K562 treated with DMSO at 1 percent for 48 hours (cell line): ENCODE results near the gene AKAP8L. TPM values are rescaled to one million over a fixed set of nuclear protein-coding genes. Genes with fewer than 3 reads are reported as not detected.

Experiments used
- total RNA-seq: library from RNA; unstranded; fragments of 300-600 nt; gene quantifications from 2 replicates; pipeline ENCODE4 v1.2.3, GENCODE V29; 2022; ENCODE audit warnings: low replicate concordance; ENCODE audit errors: extremely low read depth

The AKAP8L gene
- total RNA-seq: not detected in 2 replicates

DNA sequence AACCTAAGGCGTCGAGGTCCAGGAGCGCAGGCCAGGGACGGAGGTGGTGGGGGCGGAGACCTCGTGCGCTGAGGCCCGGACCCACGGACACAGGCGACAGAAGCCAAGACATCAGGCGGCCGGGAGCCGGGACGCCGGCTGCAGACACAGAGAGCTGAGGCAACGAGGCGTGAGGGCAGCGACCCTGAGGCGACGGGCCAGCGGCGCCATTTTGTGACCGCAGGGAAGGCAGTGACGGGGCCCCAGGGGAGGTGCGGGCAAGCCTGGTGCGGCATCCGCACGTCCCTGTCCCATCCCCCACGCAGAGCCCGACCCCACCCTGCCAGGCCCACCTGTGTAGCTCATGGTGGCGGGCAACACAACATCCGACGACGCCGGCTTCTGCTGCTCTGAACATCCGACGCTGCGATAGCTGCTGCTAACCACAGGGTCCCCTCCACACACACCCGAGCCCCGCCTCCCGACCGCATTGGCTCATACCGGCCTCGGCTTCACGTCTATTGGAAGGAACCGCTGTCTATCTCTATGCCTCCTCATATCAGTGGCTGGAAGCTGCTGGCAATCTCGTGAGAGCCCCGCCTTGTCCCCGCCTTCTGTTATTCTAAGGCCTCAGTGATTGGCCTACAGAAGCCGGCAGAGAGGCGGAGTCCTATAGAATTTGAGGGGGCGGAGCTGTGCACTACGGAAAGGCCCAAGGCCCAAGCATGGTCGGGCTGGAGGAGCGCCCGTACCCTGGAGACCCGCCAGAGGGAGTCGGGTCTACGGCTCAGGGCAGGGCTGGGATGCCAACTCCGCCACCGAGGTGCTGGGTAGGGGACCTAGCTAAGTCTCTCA lies at the start of gene AKAP8L:
AKAP8L (minus strand) TSS at position 410 of the 834 bp plus-strand sequence; CDS start at position 345, 65 bp downstream.

DNA sequence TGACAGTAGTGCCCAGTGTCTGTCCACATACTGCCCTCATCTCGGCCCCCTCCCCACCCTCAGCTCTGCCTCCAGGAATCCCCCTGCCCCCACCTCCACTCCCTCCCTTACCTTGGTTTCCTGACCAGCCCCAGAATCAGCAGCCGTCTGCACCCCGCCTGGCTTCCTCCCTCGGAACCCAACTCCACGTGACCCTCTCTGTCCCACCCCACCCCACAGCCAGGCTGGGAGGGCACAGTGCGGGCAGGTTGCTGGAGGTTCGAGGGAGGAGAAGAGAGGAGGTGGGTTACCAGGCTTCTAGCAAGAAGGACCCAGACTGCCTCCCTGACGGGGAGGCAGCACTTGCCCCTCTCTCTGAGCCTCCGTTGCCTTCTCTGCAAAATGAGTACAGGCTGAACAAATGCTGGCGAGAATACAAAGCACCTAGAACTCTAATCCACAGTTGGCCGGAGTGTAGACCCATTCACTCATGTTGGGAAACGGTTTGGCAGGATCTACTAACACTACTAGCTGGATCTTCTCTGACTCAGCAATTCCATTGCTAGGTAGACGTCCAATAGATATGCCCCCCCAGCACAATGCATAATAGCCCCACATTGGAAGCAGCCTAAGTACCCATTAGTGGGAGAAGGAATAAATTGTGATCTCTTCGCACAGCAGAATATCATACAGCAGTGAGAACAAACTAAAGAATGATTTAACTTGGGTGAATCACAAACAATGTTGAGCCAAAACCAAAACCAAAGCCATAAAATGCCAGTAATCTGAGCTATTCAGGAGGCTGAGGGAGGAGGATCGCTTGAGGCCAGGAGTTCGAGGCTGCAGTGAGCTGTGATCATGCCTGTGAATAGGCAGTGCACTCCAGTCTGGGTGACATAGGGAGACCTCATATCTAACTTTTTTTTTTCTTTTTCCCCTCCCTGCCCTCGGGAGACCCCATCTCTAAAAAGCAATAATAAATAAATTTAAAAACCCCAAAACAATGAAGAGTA lies 45.9 kb upstream of the AKAP8L start, which contains the start of gene RASAL3:
RASAL3 (minus strand) TSS at position 151 of the 992 bp plus-strand sequence. CDS start 186 bp downstream, outside the sequence.

DNA sequence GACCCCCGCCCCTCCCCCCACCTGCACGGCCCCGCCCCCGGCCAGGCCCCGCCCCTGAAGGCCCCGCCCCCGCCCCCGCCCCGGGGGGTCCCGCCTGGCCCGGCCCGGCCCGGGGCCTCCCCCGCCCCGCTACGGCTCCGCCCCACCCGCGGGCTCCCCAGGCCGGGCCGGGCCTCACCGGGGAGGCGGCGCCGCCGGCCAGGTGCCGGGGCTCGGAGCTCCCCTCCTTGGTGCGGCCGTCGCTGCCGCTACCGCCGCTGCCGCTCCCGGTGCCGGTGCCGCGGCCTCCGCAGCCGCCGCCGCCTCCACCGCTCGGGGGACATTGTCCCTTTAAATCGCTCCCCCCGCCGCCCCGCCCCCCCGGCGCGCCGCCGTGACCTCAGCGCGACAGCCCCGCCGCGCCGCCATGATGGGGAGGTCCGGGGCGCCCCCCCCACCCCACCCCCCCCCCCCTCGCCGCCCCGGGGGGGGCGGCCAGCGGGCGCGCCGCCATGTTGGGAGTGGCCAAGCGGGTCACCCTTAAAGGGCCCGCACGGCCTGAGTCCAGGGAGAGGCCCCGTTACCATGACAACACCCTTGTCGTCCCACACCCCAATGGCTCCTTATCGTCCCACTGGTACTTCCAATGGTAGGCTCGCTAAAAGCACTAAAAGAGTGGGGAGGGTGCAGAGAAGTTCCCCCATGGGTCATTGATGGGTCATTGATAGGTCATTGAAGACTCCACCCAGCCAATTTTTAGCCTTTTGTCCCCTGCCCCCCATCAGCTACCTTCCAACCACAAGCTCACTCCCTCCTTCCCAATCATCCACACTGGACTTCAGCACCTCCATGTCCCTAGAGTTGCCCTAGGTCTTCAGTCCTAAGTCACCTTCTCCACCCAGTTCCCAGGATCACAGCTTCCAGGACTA lies 31.1 kb upstream of the AKAP8L start, which contains the start of gene WIZ:
WIZ (minus strand) TSS at position 337 of the 908 bp plus-strand sequence. CDS start 1,649 bp downstream, outside the sequence.

GRCh38 chr19:15379083-15379998 lies 39.4 kb downstream of the AKAP8L start, which contains the start of gene AKAP8:
TSS of gene AKAP8 (minus strand) at chr19:15379787. CDS start at chr19:15379731, 56 bp downstream.

DNA sequence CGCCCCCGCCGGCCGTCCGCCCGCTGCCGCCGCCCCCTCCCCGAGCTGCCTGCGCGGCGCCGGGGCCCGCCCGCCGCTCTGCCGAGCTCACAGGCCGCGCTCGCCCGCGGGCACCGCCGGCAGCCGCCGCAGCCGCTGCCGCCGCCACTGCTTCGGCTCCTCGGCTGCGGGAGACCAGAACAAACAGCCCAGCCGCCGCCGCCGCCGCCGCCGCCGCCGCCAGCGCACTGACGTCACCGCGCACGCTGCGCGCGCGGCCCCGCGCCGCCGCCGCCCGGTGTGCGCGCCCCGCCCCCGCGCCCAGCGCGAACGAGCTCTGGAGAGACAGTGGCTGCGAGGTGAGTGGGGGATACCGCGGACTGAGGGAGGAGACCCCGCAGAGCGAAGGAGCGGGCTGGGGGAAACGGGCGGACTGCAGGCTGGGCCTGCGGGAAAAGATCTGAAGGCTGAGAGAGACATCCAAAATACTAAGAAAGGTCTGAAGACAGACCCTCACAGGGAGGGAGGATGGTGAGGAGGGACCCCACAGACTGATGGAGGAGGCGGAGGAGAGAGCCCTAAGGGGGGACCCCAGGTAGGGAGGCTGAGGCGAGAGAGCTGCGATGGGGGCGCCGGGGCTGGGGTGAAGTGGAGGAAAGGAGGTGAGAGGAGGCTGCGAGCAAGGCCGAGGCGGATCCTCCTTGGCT lies 86.3 kb downstream of the AKAP8L start, which contains the start of gene BRD4:
BRD4 (minus strand) TSS at position 229 of the 686 bp plus-strand sequence. CDS start 59,440 bp downstream, outside the sequence.

Other genes with a start within 250 kb of the AKAP8L start
- gene NOTCH3, start 218.0 kb downstream of the AKAP8L start, total RNA-seq: not detected in 2 replicates
- gene EPHX3, start 186.5 kb downstream of the AKAP8L start, total RNA-seq: not detected in 2 replicates
- not detected in 2 replicates for gene BRD4, start 86.4 kb downstream of the AKAP8L start, total RNA-seq
- not detected in 2 replicates for gene AKAP8, start 39.2 kb downstream of the AKAP8L start, total RNA-seq
- gene WIZ, start 31.0 kb upstream of the AKAP8L start, total RNA-seq: not detected in 2 replicates
- not detected in 2 replicates for gene RASAL3, start 45.6 kb upstream of the AKAP8L start, total RNA-seq
- gene PGLYRP2, start 60.5 kb upstream of the AKAP8L start, total RNA-seq: not detected in 2 replicates
- not detected in 2 replicates for gene CYP4F22, start 89.5 kb upstream of the AKAP8L start, total RNA-seq
- not detected in 2 replicates for gene CYP4F8, start 196.2 kb upstream of the AKAP8L start, total RNA-seq
- not detected in 2 replicates for gene CYP4F3, start 221.9 kb upstream of the AKAP8L start, total RNA-seq